GM12891 (cell line): ENCODE measurements around the gene LAMP2.

Source experiments
- DNase-seq: peaks from one replicate; pipeline ENCODE4 v3.0.0; 2011; ENCODE audit warnings: low spot score; ENCODE audit not compliant: insufficient read length
- FAIRE-seq: peaks from 2 replicates; lab custom pipeline; 2011; peaks lifted over from hg19 to GRCh38; lab: Jason Lieb, UNC
- PAX5 ChIP-seq: IDR thresholded peaks from 2 replicates; pipeline ENCODE4 v1.6.1; 2011; ENCODE audit warnings: low read length, moderate library complexity, mild to moderate bottlenecking; ENCODE audit not compliant: insufficient read depth, severe bottlenecking
- POLR2A ChIP-seq: IDR thresholded peaks from 2 replicates; pipeline ENCODE4 v1.6.1; 2011; ENCODE audit warnings: low read depth, low read length, control low read depth
- POLR2AphosphoS5 ChIP-seq: IDR thresholded peaks from 2 replicates; pipeline ENCODE4 v1.6.1; 2011; ENCODE audit warnings: low read depth, low read length, control low read depth
- POU2F2 ChIP-seq: IDR thresholded peaks from 2 replicates; pipeline ENCODE4 v1.6.1; 2011; ENCODE audit warnings: low read depth, mild to moderate bottlenecking, control low read depth, low read length, moderate library complexity
- SPI1 ChIP-seq: IDR thresholded peaks from 2 replicates; pipeline ENCODE4 v1.6.1; 2011; ENCODE audit warnings: low read depth, low read length, control low read depth
- TAF1 ChIP-seq: IDR thresholded peaks from 2 replicates; pipeline ENCODE4 v1.6.1; 2011; ENCODE audit warnings: low read depth, low read length, control low read depth

Gene LAMP2

DNA sequence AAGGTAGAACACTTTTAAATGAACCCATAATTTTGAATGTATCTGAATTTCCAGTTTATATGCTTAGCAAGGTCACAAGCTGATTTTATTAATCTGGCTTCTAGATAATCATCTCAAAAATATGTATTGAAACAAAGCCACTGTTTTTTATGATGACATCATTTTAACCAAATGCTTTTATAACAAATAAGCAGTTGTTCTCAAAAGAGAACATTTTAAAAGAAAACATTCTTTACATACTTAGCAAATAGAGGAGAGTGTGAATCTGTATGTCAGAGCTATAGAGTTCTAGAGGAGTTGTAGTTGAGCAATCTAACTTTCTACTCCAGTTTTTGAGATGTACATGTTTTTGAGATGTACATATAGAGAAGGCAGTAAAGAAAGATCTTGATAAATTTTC is 42.5 kb downstream of the LAMP2 start:
- no peak for FAIRE-seq
- no peak for TF ChIP-seq POLR2A
- no peak for TF ChIP-seq POU2F2
- no peak for TF ChIP-seq TAF1
- no peak for TF ChIP-seq POLR2AphosphoS5
- no peak for TF ChIP-seq SPI1
- no peak for TF ChIP-seq PAX5
- DNase-seq, result no peak

DNA sequence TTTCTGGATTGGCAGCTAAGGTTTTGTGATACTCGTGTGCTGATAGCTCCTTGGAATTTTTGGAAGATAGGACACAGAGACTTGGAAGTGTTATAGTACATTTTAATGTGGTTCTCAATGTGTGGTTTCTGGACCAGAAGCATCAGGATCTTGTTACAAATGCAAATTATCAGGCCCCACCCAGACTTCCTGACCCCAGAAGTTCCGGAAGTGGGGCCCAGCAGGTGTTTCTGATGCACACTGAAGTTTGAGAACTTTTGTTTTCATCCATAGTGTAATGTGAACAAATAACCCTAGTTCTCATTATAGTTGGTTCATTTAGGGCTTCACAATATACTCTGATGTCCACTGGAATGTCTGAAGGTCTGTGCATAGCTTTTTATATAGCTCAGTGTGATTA is 49.6 kb downstream of the LAMP2 start:
- DNase-seq (no peak), FAIRE-seq (peak; percentile 82)
- TF ChIP-seq TAF1 (no peak), SPI1 (no peak), POLR2A (no peak), POLR2AphosphoS5 (no peak), PAX5 (no peak), POU2F2 (no peak)

DNA sequence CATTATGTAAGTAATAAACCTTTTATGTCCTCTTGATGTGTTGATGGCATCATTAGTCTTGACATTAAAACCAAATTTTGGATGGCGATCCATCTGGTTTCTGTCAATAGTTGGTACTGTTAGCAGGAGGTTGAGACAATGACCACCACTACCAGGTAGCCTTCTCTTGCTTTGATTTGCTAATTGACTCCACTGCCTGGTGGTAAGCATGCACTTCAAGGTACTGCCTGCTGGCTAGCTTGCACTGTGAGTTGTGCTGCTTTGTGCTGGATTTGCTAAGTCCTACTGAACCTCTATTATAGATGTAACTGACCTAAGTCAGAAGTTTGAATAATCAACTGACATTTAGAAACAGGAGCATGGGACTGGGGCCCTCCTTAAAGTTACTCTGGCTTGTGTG is 60.9 kb downstream of the LAMP2 start:
- TF ChIP-seq POU2F2, result no peak
- no peak for TF ChIP-seq TAF1
- no peak for TF ChIP-seq SPI1
- no peak for TF ChIP-seq POLR2A
- no peak for TF ChIP-seq POLR2AphosphoS5
- no peak for TF ChIP-seq PAX5
- no peak for FAIRE-seq
- no peak for DNase-seq

DNA sequence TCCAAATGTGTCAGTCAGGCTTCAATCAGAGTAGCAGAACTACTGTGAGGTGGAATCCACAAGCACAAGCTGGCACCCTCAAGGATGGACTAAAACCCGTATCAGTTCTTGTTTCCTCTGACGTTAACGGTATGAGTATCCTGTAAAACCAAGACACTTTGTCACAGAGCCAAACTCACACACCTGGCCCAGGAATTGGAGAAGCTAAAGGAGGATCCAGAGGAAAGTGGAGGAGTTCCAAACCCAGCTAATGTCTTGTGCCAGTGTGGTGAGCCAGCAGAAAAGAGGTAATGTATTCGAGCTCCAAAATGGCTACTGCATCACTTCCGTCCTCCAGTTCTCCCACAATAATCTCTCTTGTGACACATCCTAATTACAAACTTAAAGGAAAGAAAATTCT is 62.5 kb downstream of the LAMP2 start:
- FAIRE-seq (no peak), DNase-seq (no peak)
- TF ChIP-seq POLR2A (no peak), SPI1 (no peak), PAX5 (no peak), POLR2AphosphoS5 (no peak), TAF1 (no peak), POU2F2 (no peak)

DNA sequence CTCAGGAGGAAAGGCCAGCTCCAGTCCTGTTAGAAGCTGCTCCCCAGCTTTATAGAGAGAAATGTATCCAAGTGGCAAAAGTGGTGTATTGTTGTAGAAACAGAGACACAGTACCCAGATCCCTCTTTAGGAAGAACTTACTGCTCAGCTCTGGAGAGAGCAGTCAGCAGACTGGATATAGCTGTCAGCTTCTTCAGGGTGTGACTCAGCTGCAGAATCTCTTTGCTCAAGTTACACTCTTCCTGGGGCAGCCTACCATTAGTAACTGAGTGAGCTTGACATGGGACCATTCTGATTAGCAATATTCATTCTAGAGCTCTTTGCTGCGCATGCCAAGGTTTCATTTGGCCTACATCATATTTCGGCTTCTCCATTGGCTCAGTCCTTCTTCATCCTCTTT is 66.7 kb downstream of the LAMP2 start:
- DNase-seq (no peak), FAIRE-seq (no peak)
- TF ChIP-seq SPI1 (no peak), POLR2A (no peak), POU2F2 (no peak), PAX5 (no peak)

DNA sequence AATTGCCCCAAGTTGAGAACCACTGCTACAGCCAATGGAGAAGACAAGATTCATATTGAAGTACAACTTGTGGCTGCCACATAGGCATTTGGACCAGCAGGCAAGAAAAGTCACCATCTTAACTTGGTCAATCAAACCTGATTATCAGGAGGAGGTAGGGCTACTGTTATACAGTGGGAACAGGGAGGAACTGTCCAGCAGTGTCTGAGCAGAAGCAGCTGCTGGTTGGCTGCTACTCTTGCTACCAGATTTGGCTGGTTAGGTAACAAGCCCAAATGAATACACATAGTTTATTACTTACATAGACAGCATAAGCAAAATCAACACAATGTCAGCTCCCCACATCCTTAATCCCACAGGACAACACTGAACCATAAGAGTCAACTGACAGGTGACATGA is 67.8 kb downstream of the LAMP2 start:
- no peak for FAIRE-seq
- TF ChIP-seq POLR2A (no peak), POU2F2 (no peak), SPI1 (no peak), POLR2AphosphoS5 (no peak), TAF1 (no peak), PAX5 (no peak)
- DNase-seq, result no peak

DNA sequence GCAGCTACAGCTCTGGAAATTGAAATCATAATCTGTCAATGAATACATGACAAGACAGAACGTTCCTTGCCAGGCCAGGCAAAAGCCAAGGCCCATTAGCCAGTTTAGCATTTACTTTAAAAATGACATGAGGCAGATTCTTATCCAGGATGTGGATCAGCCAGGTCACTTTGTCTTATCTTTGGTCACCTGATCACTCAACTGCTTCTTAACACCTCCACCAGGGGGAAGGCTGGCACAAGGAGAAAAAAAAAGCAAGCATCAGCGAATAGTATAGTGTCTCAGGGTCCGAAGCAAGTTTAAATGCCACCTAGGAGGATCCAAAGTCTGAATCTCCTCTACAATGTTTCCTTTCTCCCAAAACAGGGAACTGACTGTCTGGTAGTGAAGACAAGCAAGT is 88.4 kb downstream of the LAMP2 start:
- FAIRE-seq, result no peak
- no peak for DNase-seq

DNA sequence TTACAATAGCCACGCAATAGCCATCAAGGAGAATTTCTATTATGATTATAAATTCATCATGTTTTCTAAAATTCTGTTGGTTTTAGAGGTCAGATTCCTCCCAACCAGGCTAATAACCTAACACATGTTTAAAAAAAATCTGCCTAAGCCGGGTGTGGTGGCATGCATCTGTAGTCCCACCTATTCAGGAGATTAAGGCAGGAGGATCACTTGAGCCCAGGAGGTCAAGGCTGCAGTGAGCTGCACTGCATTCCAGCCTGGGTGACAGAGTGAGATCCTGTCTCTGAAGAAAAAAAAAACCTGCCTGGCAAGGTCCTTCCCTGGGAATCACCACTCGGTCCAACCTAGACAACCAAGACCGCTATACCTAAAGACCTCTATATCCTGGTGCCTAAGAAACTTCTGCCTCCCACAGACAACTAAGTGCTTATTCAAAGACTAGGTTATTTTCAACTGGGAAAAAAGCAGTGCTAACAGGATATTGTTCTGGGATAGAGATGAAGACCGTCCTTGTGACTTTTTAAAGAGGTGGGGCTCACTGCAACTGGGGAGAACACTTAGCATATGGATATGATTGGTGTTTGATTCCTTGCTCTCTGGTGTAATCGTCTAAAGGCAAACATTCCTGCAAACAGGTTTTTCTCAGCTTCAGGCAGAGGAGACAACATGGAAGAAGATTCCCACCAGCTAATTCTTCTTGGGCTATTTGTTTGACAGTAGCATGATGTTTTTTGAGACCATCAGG is 89.0 kb downstream of the LAMP2 start:
- FAIRE-seq, result no peak
- no peak for TF ChIP-seq SPI1
- TF ChIP-seq TAF1, result no peak
- TF ChIP-seq POLR2A, result no peak
- no peak for TF ChIP-seq PAX5
- TF ChIP-seq POLR2AphosphoS5, result no peak
- no peak for TF ChIP-seq POU2F2
- no peak for DNase-seq

More for the DNA sequence above, 88.4 kb downstream of the LAMP2 start:
- no peak for TF ChIP-seq PAX5
- TF ChIP-seq TAF1, result no peak
- TF ChIP-seq SPI1, result no peak
- TF ChIP-seq POLR2A, result no peak
- no peak for TF ChIP-seq POLR2AphosphoS5

DNA sequence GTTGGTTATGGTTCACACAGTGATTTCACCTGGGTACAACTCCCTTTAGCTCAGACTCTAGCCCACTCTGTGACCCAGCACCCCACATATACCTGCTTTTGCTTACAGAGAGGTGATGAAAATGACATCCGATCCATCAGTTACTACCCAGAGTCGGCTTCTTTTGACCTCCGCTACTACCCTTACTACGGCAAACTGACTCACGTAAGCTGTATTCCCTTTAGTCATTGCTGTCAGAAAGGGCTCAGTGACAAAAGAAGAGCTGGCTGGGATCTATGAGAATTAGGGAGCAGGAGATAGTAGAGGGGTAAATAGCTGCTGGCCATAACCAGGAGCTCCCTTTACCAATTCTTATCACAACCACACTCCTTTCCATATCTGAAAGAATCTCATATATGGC is 90.5 kb downstream of the LAMP2 start:
- DNase-seq, result no peak
- FAIRE-seq, result no peak
- TF ChIP-seq POU2F2 (no peak), TAF1 (no peak), PAX5 (no peak), POLR2AphosphoS5 (no peak), SPI1 (no peak), POLR2A (no peak)
